GM12878 (cell line): Measurements from ENCODE around the gene IL1RL1. TPM values are rescaled to one million over a fixed set of nuclear protein-coding genes. Genes with fewer than 3 reads are reported as not detected.

Source experiments
- ATAC-seq: fragments of 200-7000 bp; cut with Tn5 transposase; 3 replicates; pipeline ENCODE4 v1.9.1; 2020; ENCODE audit warnings: mild to moderate bottlenecking, moderate library complexity
- BruUV-seq: library from RNA; stranded (reverse); fragments of 400-500 nt; replicated peaks from 2 replicates; lab custom pipeline; 2021; lab: Mats Ljungman, UMichigan
- CTCF ChIA-PET: fragments of 300-600 bp; sonication (Branson Sonifier 250); formaldehyde crosslinking; extraction: SDS; loops from one replicate; lab custom pipeline; 2021; ENCODE audit warnings: inconsistent platforms; lab: Yijun Ruan, JAX
- POLR2A ChIA-PET: fragments of 350-600 bp; formaldehyde crosslinking; extraction: SDS; loops from one replicate; lab custom pipeline; 2021; ENCODE audit warnings: inconsistent platforms; lab: Charles Lee
- RAD21 ChIA-PET: fragments of 300-600 bp; sonication (Branson Sonifier 250); formaldehyde crosslinking; loops from one replicate; lab custom pipeline; 2023; ENCODE audit warnings: antibody characterized with exemption; ENCODE audit not compliant: unreplicated experiment; lab: Charles Lee
- SMC1A ChIA-PET: fragments of 300-600 bp; sonication (Branson Sonifier 250); formaldehyde crosslinking; loops from one replicate; lab custom pipeline; 2023; ENCODE audit not compliant: unreplicated experiment, uncharacterized antibody; lab: Charles Lee
- DNase-seq: peaks from one replicate; pipeline ENCODE4 v3.0.0-alpha.2; 2011; ENCODE audit warnings: low read depth, low spot score
- FAIRE-seq: peaks from 3 replicates; lab custom pipeline; 2011; peaks lifted over from hg19 to GRCh38; lab: Jason Lieb, UNC
- H2AFZ ChIP-seq: 2 replicates; pipeline ENCODE4 v1.6.0; 2011; ENCODE audit warnings: low read depth, low read length, control low read depth; ENCODE audit not compliant: control insufficient read depth
- H3K27ac ChIP-seq: 2 replicates; pipeline ENCODE4 v1.5.1; 2011; ENCODE audit warnings: control low read depth; ENCODE audit not compliant: control insufficient read depth, insufficient read depth
- H3K27me3 ChIP-seq, 2 experiments: replicated peaks in 1 of 2; 2 replicates each; pipeline versions ENCODE4 v1.6.0 to v1.6.1; 2011; ENCODE audit warnings: low read length in 1 of 2; ENCODE audit not compliant: control insufficient read depth in 2 of 2, insufficient read depth in 2 of 2
- H3K36me3 ChIP-seq, 2 experiments: 2 replicates each; pipeline ENCODE4 v1.5.1; 2011; ENCODE audit warnings: low read length in 1 of 2; ENCODE audit not compliant: control insufficient read depth in 2 of 2, insufficient read depth in 2 of 2
- H3K4me1 ChIP-seq: 2 replicates; pipeline ENCODE4 v1.6.1; 2011; ENCODE audit warnings: mild to moderate bottlenecking, low read length, moderate library complexity, mixed read lengths; ENCODE audit not compliant: control insufficient read depth, insufficient read depth
- H3K4me2 ChIP-seq: 2 replicates; pipeline ENCODE4 v1.6.0; 2011; ENCODE audit warnings: control low read depth; ENCODE audit not compliant: control insufficient read depth, insufficient read depth
- H3K4me3 ChIP-seq: fragments of 200-600 bp; sonication (generic); 2 replicates; pipeline ENCODE4 v1.5.1; 2016
- H3K79me2 ChIP-seq: 2 replicates; pipeline ENCODE4 v1.6.0; 2011; ENCODE audit warnings: low read length; ENCODE audit not compliant: control insufficient read depth, insufficient read depth
- H3K9ac ChIP-seq: 2 replicates; pipeline ENCODE4 v1.8.0; 2011; ENCODE audit warnings: low read length, control low read depth, mixed read lengths; ENCODE audit not compliant: control insufficient read depth, insufficient read depth
- H3K9me3 ChIP-seq: replicated peaks from 3 replicates; pipeline ENCODE4 v1.5.1; 2011; ENCODE audit warnings: mild to moderate bottlenecking, low read length; ENCODE audit not compliant: control insufficient read depth, insufficient read depth
- H4K20me1 ChIP-seq: 2 replicates; pipeline ENCODE4 v1.6.0; 2011; ENCODE audit not compliant: control insufficient read depth, insufficient read depth
- CHD2 ChIP-seq: IDR thresholded peaks from 2 replicates; pipeline ENCODE4 v1.6.1; 2011; ENCODE audit warnings: low read depth, low read length, improper control_type of control experiment, borderline replicate concordance
- E4F1 ChIP-seq: fragments of 450-650 bp; IDR thresholded peaks from 2 replicates; pipeline ENCODE4 v1.6.1; 2018; ENCODE audit warnings: borderline replicate concordance, mild to moderate bottlenecking; ENCODE audit not compliant: partially characterized antibody
- GABPA ChIP-seq: IDR thresholded peaks from 2 replicates; pipeline ENCODE4 v1.6.1; 2014; ENCODE audit warnings: antibody characterized with exemption, low read depth, mild to moderate bottlenecking, inconsistent platforms
- KDM1A ChIP-seq: fragments of 200-600 bp; sonication (generic); IDR thresholded peaks from 2 replicates; pipeline ENCODE4 v1.6.1; 2016; ENCODE audit warnings: borderline replicate concordance
- MTA3 ChIP-seq: IDR thresholded peaks from 2 replicates; pipeline ENCODE4 v1.6.1; 2012; ENCODE audit warnings: low read length, inconsistent platforms, borderline replicate concordance
- NBN ChIP-seq: fragments of 450-650 bp; IDR thresholded peaks from 2 replicates; pipeline ENCODE4 v1.6.1; 2016
- RAD21 ChIP-seq: IDR thresholded peaks from 2 replicates; pipeline ENCODE4 v1.6.1; 2011; ENCODE audit warnings: mild to moderate bottlenecking, low read depth, low read length, moderate library complexity; ENCODE audit not compliant: insufficient read depth
- RCOR1 ChIP-seq: conservative IDR thresholded peaks from 2 replicates; pipeline ENCODE4 v1.6.1; 2012; ENCODE audit warnings: low read depth, low read length, improper control_type of control experiment
- SMAD5 ChIP-seq: IDR thresholded peaks from 2 replicates; pipeline ENCODE4 v1.6.1; 2016; ENCODE audit warnings: antibody characterized with exemption, low read depth
- STAT1 ChIP-seq: fragments of 450-650 bp; conservative IDR thresholded peaks from 2 replicates; pipeline ENCODE4 v1.6.1; 2014; ENCODE audit warnings: antibody characterized with exemption, mild to moderate bottlenecking
- WGBS: methylation state at CpG from one replicate; pipeline ENCODE4 v1.1.6; 2016; ENCODE audit warnings: low lambda C conversion rate; ENCODE audit not compliant: insufficient replicate concordance, insufficient coverage; ENCODE audit errors: missing lambda C conversion rate; 5-methylcytosine and 5-hydroxymethylcytosine counted together
- in situ Hi-C: fragments of 300-500 bp; cut with MboI; formaldehyde crosslinking; loops from 9 replicates; pipeline ENCODE4 v1.14.3; 2018; ENCODE audit warnings: mixed read lengths
- intact Hi-C: fragments of 100-400 bp; cut with micrococcal nuclease; formaldehyde crosslinking; loops from one replicate; pipeline ENCODE4 v1.14.2; 2022; ENCODE audit not compliant: unreplicated experiment
- polyA plus RNA-seq, 11 experiments: library from polyadenylated mRNA; depleted of rRNA in 4 of 11; unstranded in 6 of 11; stranded (reverse) in 5 of 11; fragments of >200 nt; fragmentation: Nextera tagmentation in 4 of 11; fragmentation: Illumina TruSeq in 1 of 11; extraction: Ambion mirVana in 4 of 11; extraction: Trizol in 1 of 11; gene quantifications; 1 replicate in 1 of 11; 2 replicates in 10 of 11; pipeline versions ENCODE4 v1.2.1 to v1.2.3, GENCODE V29; 2011 to 2016; ENCODE audit warnings: inconsistent platforms in 2 of 11, missing spikeins in 2 of 11, low read depth in 1 of 11
- total RNA-seq, 4 experiments: library from RNA; depleted of rRNA in 3 of 4; stranded (reverse); fragments of >200 nt in 3 of 4; fragmentation: Illumina TruSeq in 1 of 4; extraction: Trizol in 1 of 4; gene quantifications; 2 replicates each; pipeline versions ENCODE4 v1.2.1 to v1.2.3, GENCODE V29; 2013 to 2021

The IL1RL1 gene
- total and polyA plus RNA-seq, 10 of the 15 experiments (the other 5 are each of a cell fraction or from before 2014, with no cell fraction given), result 0.08 to 0.18 TPM; not detected in 8

- TF ChIP-seq STAT1 (no peak), NBN (no peak)
Observed at GRCh38 chr2:102302458-102302857, 8.9 kb upstream of the IL1RL1 start (continued).

GRCh38 chr2:102303589-102303988, 7.8 kb upstream of the IL1RL1 start:
- in situ Hi-C loops, result no loop called here
- DNase-seq, result no peak

More at GRCh38 chr2:102303589-102303988, 7.8 kb upstream of the IL1RL1 start:
- no peak for FAIRE-seq
- Histone ChIP-seq H3K4me2 (no peak overlapping the region), H3K9me3 (no peaks in the 10 kb centered on the region), H3K79me2 (no peaks in the 10 kb centered on the region)
- ChIA-PET POLR2A (no interaction called here), SMC1A (interaction anchor here (3.3 kb wide), 1 partner anchor 140 kb away, joined by 26 read pairs; no protein-coding TSS in a partner anchor), CTCF (interaction anchor here (1.0 to 5.1 kb wide), 3 partner anchors 63 to 145 kb away, joined by 7 to 54 read pairs (median 21); no protein-coding TSS in a partner anchor)
- intact Hi-C loops, result no loop called here
- no TSS peak for BruUV-seq
- no peak for TF ChIP-seq E4F1
- no peak for TF ChIP-seq KDM1A
- TF ChIP-seq RAD21, result no peak
- TF ChIP-seq SMAD5, result no peak
- TF ChIP-seq GABPA, result no peak
- no peak for TF ChIP-seq RCOR1
- no peak for TF ChIP-seq CHD2
- TF ChIP-seq MTA3, result no peak
- TF ChIP-seq, all 136 proteins: peak for 0
- H3K27ac ChIP-seq, result no peak overlapping the region
- no peak for ATAC-seq
- H3K9ac ChIP-seq, result no peak overlapping the region
- no peaks in the 10 kb centered on the region; the same call in 1 of the 2 replicates for H4K20me1 ChIP-seq
- RAD21 ChIA-PET, result no interaction called here
- no peaks in the 10 kb centered on the region for H3K4me1 ChIP-seq
- H2AFZ ChIP-seq, result no peak overlapping the region
- H3K4me3 ChIP-seq, result no peak overlapping the region
- no peaks in the 10 kb centered on the region for H3K36me3 ChIP-seq
- WGBS, result 18% methylated on average over 3 of the region's 3 CpGs
- H3K27me3 ChIP-seq, result no peaks in the 10 kb centered on the region
